H1 (cell line): Measurements from ENCODE around the gene SPTY2D1. TPM values are rescaled to one million over a fixed set of nuclear protein-coding genes. Genes with fewer than 3 reads are reported as not detected.

Experiments
- CEBPB ChIP-seq: IDR thresholded peaks from 2 replicates; pipeline ENCODE4 v1.6.1; 2012; ENCODE audit warnings: low read depth, low read length
- CHD1 ChIP-seq: IDR thresholded peaks from 2 replicates; pipeline ENCODE4 v1.6.1; 2012; ENCODE audit warnings: low read depth, low read length, improper control_type of control experiment
- MAX ChIP-seq: IDR thresholded peaks from 2 replicates; pipeline ENCODE4 v1.6.1; 2012; ENCODE audit warnings: inconsistent platforms
- SRF ChIP-seq: IDR thresholded peaks from 2 replicates; pipeline ENCODE4 v1.6.1; 2011; ENCODE audit warnings: mild to moderate bottlenecking, low read depth, low read length, moderate library complexity
- polyA plus RNA-seq, 7 experiments: library from polyadenylated mRNA; depleted of rRNA in 3 of 7; stranded (reverse) in 5 of 7; unstranded in 2 of 7; fragments of >200 nt in 5 of 7; fragments of 200-250 nt in 2 of 7; gene quantifications; 1 replicate in 5 of 7; 2 replicates in 1 of 7; 4 replicates in 1 of 7; pipeline versions ENCODE4 v1.2.1 to v1.2.3, GENCODE V29; 2011 to 2013; ENCODE audit warnings: missing spikeins in 2 of 7, mixed read lengths in 2 of 7
- total RNA-seq: library from RNA; stranded (reverse); fragmentation: NEBNext Ultra II Directional; extraction: Animal tissue kit (Norgen Biotek cat#: 25700); gene quantifications from 2 replicates; pipeline ENCODE4 v1.2.1, GENCODE V29; 2021

SPTY2D1 gene
- total and polyA plus RNA-seq, 2 of the 8 experiments (the other 6 are each of a cell fraction or from before 2014, with no cell fraction given) = 4.9 to 17.6 TPM

DNA sequence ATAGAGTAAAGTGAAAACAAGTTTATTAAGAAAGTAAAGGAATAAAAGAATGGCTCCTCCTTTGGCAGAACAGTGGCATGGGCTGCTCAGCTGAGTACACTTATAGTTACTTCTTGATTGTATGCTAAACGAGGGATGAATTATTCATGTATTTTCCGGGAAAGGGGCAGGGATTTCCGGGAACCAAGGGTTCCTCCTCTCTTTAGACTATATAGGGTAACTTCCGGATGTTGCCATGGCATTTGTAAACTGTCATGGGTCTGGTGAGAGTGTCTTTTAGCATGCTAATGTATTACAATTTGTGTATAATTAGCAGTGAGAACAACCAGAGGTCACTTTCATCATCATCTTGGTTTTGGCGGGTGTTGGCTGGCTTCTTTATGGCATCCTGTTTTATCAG lies 23.5 kb upstream of the SPTY2D1 start (continued):
- TF ChIP-seq CEBPB (no peak), MAX (no peak), CHD1 (no peak), SRF (no peak)
- TF ChIP-seq, all 59 proteins: peak for 0
